GM12878 (cell line): Measurements from ENCODE around the gene DAO. TPM values are rescaled to one million over a fixed set of nuclear protein-coding genes. Genes with fewer than 3 reads are reported as not detected.

Experiments used
- BACH1 ChIP-seq: fragments of 450-650 bp; IDR thresholded peaks from 2 replicates; pipeline ENCODE4 v1.6.1; 2017; ENCODE audit warnings: mild to moderate bottlenecking, borderline replicate concordance
- BCL11A ChIP-seq: IDR thresholded peaks from 2 replicates; pipeline ENCODE4 v1.6.1; 2011; ENCODE audit warnings: low read depth, low read length
- CBX5 ChIP-seq: sonication (generic); IDR thresholded peaks from 2 replicates; pipeline ENCODE4 v1.6.1; 2016; ENCODE audit warnings: low read depth, moderate library complexity, mild to moderate bottlenecking, inconsistent platforms
- DPF2 ChIP-seq: fragments of 450-650 bp; IDR thresholded peaks from 2 replicates; pipeline ENCODE4 v1.6.1; 2017; ENCODE audit warnings: mild to moderate bottlenecking
- EZH2 ChIP-seq: IDR thresholded peaks from 2 replicates; pipeline ENCODE4 v1.6.1; 2012; ENCODE audit warnings: low read depth, mild to moderate bottlenecking, control low read depth, inconsistent platforms, low read length, borderline replicate concordance; ENCODE audit not compliant: control insufficient read depth
- GABPA ChIP-seq: IDR thresholded peaks from 2 replicates; pipeline ENCODE4 v1.6.1; 2014; ENCODE audit warnings: antibody characterized with exemption, low read depth, mild to moderate bottlenecking, inconsistent platforms
- IKZF1 ChIP-seq: fragments of 450-650 bp; conservative IDR thresholded peaks from 2 replicates; pipeline ENCODE4 v1.6.1; 2017; ENCODE audit warnings: antibody characterized with exemption, mild to moderate bottlenecking
- MEF2A ChIP-seq: IDR thresholded peaks from 2 replicates; pipeline ENCODE4 v1.6.1; 2011; ENCODE audit warnings: low read depth, mild to moderate bottlenecking, low read length, moderate library complexity; ENCODE audit not compliant: insufficient read depth
- MTA2 ChIP-seq: fragments of 450-650 bp; IDR thresholded peaks from 2 replicates; pipeline ENCODE4 v1.6.1; 2016; ENCODE audit warnings: low read depth, mild to moderate bottlenecking, moderate library complexity
- NFYA ChIP-seq: IDR thresholded peaks from 2 replicates; pipeline ENCODE4 v1.6.1; 2011; ENCODE audit warnings: low read depth, mild to moderate bottlenecking, low read length, improper control_type of control experiment, borderline replicate concordance
- PAX5 ChIP-seq: IDR thresholded peaks from 2 replicates; pipeline ENCODE4 v1.6.1; 2011; ENCODE audit warnings: low read depth, low read length, borderline replicate concordance
- RFX5 ChIP-seq: IDR thresholded peaks from 2 replicates; pipeline ENCODE4 v1.6.1; 2011; ENCODE audit warnings: low read depth, low read length, improper control_type of control experiment
- SMARCA5 ChIP-seq: fragments of 450-650 bp; IDR thresholded peaks from 2 replicates; pipeline ENCODE4 v1.6.1; 2017; ENCODE audit warnings: mild to moderate bottlenecking
- TARDBP ChIP-seq: IDR thresholded peaks from 2 replicates; pipeline ENCODE4 v1.6.1; 2016; ENCODE audit warnings: borderline replicate concordance
- TBL1XR1 ChIP-seq: IDR thresholded peaks from 2 replicates; pipeline ENCODE4 v1.6.1; 2012; ENCODE audit warnings: low read depth, low read length, improper control_type of control experiment
- ZNF207 ChIP-seq: fragments of 450-650 bp; IDR thresholded peaks from 2 replicates; pipeline ENCODE4 v1.6.1; 2014; ENCODE audit warnings: antibody characterized with exemption, mild to moderate bottlenecking, borderline replicate concordance
- polyA plus RNA-seq, 11 experiments: library from polyadenylated mRNA; depleted of rRNA in 4 of 11; unstranded in 6 of 11; stranded (reverse) in 5 of 11; fragments of >200 nt; fragmentation: Nextera tagmentation in 4 of 11; fragmentation: Illumina TruSeq in 1 of 11; extraction: Ambion mirVana in 4 of 11; extraction: Trizol in 1 of 11; gene quantifications; 1 replicate in 1 of 11; 2 replicates in 10 of 11; pipeline versions ENCODE4 v1.2.1 to v1.2.3, GENCODE V29; 2011 to 2016; ENCODE audit warnings: inconsistent platforms in 2 of 11, missing spikeins in 2 of 11, low read depth in 1 of 11
- total RNA-seq, 4 experiments: library from RNA; depleted of rRNA in 3 of 4; stranded (reverse); fragments of >200 nt in 3 of 4; fragmentation: Illumina TruSeq in 1 of 4; extraction: Trizol in 1 of 4; gene quantifications; 2 replicates each; pipeline versions ENCODE4 v1.2.1 to v1.2.3, GENCODE V29; 2013 to 2021
- TF ChIP-seq, protein P1 (sequence below): IDR thresholded peaks from 2 replicates; pipeline ENCODE4 v1.6.1; 2012; ENCODE audit warnings: mild to moderate bottlenecking, low read depth, low read length
- TF ChIP-seq, protein P2 (sequence below): IDR thresholded peaks from 2 replicates; pipeline ENCODE4 v1.6.1; 2011; ENCODE audit warnings: mild to moderate bottlenecking, low read depth, low read length, moderate library complexity; ENCODE audit not compliant: insufficient replicate concordance
- TF ChIP-seq, protein P3 (sequence below): fragments of 450-650 bp; IDR thresholded peaks from 2 replicates; pipeline ENCODE4 v1.6.1; 2017; ENCODE audit warnings: mild to moderate bottlenecking, moderate library complexity
- TF ChIP-seq, protein P4 (sequence below): IDR thresholded peaks from 2 replicates; pipeline ENCODE4 v1.6.1; 2012; ENCODE audit warnings: low read length, inconsistent platforms

The DAO gene
- total and polyA plus RNA-seq, 10 of the 15 experiments (the other 5 are each of a cell fraction or from before 2014, with no cell fraction given) = 0.15 TPM; not detected in 9

DNA sequence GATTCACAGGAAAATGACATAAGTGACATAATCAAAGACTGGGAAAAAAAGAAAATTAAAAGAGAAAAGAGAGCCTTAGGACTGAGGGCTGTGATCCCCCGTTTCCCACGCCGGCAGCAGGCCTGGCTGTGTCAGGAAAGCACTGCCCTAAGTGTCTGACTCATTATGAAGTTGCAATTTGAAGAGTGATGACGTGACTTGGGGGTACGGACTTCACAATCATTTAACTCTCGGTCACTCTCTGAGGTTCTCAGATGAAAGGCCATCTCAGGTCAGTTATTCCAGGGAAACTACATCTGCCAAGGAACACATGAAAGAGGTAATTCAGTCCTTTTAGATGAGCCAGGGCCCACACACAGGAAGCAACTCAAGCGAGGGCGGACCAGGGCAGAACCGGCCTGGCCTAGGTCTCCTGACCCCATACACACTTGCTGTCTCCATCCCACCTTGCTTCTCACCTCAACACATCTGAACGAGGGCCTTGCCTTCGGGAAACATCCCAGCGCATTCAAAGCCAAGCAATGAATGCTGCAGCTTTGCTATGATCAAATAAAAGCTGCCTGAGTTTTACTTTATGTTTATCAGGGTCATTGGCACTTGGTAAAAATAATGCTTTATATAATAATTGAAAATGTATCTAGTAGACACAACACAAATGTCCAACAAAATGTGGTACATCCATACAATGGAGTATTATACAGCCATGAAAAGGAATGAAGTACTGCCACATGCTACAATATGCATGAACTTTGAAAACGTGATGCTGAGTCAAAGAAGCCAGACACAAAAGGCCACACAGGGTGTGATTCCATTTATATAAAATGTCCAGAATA, 25.2 kb upstream of the DAO start (continued):
- TF ChIP-seq, protein P1, sequence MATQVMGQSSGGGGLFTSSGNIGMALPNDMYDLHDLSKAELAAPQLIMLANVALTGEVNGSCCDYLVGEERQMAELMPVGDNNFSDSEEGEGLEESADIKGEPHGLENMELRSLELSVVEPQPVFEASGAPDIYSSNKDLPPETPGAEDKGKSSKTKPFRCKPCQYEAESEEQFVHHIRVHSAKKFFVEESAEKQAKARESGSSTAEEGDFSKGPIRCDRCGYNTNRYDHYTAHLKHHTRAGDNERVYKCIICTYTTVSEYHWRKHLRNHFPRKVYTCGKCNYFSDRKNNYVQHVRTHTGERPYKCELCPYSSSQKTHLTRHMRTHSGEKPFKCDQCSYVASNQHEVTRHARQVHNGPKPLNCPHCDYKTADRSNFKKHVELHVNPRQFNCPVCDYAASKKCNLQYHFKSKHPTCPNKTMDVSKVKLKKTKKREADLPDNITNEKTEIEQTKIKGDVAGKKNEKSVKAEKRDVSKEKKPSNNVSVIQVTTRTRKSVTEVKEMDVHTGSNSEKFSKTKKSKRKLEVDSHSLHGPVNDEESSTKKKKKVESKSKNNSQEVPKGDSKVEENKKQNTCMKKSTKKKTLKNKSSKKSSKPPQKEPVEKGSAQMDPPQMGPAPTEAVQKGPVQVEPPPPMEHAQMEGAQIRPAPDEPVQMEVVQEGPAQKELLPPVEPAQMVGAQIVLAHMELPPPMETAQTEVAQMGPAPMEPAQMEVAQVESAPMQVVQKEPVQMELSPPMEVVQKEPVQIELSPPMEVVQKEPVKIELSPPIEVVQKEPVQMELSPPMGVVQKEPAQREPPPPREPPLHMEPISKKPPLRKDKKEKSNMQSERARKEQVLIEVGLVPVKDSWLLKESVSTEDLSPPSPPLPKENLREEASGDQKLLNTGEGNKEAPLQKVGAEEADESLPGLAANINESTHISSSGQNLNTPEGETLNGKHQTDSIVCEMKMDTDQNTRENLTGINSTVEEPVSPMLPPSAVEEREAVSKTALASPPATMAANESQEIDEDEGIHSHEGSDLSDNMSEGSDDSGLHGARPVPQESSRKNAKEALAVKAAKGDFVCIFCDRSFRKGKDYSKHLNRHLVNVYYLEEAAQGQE = no peak
- TF ChIP-seq PAX5 (peak; percentile 84), BCL11A (peak; percentile 93), MEF2A (0 out of 2 replicates have a peak, but pooled peaks have one; percentile 22), ZNF207 (no peak; the same call in none of the 2 replicates), RFX5 (no peak), EZH2 (no peak), IKZF1 (peak; percentile 94), BACH1 (peak; percentile 88; the same call in 1 of the 2 replicates), MTA2 (peak; percentile 85), SMARCA5 (peak; percentile 87), DPF2 (peak; percentile 86; the same call in 1 of the 2 replicates), TBL1XR1 (peak; percentile 79; the same call in 1 of the 2 replicates), CBX5 (no peak), TARDBP (0 out of 2 replicates have a peak, but pooled peaks have one; percentile 43), GABPA (no peak), NFYA (no peak)
- TF ChIP-seq, protein P2, sequence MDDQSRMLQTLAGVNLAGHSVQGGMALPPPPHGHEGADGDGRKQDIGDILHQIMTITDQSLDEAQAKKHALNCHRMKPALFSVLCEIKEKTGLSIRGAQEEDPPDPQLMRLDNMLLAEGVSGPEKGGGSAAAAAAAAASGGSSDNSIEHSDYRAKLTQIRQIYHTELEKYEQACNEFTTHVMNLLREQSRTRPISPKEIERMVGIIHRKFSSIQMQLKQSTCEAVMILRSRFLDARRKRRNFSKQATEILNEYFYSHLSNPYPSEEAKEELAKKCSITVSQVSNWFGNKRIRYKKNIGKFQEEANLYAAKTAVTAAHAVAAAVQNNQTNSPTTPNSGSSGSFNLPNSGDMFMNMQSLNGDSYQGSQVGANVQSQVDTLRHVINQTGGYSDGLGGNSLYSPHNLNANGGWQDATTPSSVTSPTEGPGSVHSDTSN = peak; percentile 16
- TF ChIP-seq, protein P3, sequence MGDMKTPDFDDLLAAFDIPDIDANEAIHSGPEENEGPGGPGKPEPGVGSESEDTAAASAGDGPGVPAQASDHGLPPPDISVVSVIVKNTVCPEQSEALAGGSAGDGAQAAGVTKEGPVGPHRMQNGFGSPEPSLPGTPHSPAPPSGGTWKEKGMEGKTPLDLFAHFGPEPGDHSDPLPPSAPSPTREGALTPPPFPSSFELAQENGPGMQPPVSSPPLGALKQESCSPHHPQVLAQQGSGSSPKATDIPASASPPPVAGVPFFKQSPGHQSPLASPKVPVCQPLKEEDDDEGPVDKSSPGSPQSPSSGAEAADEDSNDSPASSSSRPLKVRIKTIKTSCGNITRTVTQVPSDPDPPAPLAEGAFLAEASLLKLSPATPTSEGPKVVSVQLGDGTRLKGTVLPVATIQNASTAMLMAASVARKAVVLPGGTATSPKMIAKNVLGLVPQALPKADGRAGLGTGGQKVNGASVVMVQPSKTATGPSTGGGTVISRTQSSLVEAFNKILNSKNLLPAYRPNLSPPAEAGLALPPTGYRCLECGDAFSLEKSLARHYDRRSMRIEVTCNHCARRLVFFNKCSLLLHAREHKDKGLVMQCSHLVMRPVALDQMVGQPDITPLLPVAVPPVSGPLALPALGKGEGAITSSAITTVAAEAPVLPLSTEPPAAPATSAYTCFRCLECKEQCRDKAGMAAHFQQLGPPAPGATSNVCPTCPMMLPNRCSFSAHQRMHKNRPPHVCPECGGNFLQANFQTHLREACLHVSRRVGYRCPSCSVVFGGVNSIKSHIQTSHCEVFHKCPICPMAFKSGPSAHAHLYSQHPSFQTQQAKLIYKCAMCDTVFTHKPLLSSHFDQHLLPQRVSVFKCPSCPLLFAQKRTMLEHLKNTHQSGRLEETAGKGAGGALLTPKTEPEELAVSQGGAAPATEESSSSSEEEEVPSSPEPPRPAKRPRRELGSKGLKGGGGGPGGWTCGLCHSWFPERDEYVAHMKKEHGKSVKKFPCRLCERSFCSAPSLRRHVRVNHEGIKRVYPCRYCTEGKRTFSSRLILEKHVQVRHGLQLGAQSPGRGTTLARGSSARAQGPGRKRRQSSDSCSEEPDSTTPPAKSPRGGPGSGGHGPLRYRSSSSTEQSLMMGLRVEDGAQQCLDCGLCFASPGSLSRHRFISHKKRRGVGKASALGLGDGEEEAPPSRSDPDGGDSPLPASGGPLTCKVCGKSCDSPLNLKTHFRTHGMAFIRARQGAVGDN = peak; percentile 74
- TF ChIP-seq, protein P4, sequence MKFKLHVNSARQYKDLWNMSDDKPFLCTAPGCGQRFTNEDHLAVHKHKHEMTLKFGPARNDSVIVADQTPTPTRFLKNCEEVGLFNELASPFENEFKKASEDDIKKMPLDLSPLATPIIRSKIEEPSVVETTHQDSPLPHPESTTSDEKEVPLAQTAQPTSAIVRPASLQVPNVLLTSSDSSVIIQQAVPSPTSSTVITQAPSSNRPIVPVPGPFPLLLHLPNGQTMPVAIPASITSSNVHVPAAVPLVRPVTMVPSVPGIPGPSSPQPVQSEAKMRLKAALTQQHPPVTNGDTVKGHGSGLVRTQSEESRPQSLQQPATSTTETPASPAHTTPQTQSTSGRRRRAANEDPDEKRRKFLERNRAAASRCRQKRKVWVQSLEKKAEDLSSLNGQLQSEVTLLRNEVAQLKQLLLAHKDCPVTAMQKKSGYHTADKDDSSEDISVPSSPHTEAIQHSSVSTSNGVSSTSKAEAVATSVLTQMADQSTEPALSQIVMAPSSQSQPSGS = peak; percentile 94
